ENCODE data around the gene COL12A1.
A peak's percentile ranks its signal among the peaks of the same experiment; 100 is the strongest.

COL12A1 gene

GRCh38 chr6:75183099-75183541, 22.7 kb downstream of the COL12A1 start:
- Histone ChIP-seq H3K36me3 (ENCODE audit: control insufficient read depth in 5 of 5, insufficient read depth in 5 of 5, low read length in 5 of 5) (peaks cover 0 to 17% (median 5%) of the 10 kb centered on the region in 5 donors), H3K9me3 (ENCODE audit: control insufficient read depth in 5 of 5, low read length in 5 of 5) (peaks cover 0 to 4% (median 0%) of the 10 kb centered on the region in 5 donors), H3K9ac (ENCODE audit: low read length in 5 of 5) (no peak overlapping the region), H3K4me3 (ENCODE audit: low read depth in 1 of 5, low read length in 5 of 5) (no peak overlapping the region), H3K4me1 (ENCODE audit: control insufficient read depth in 5 of 5, insufficient read depth in 5 of 5, low read length in 5 of 5) (peaks cover 0 to 12% (median 7%) of the 10 kb centered on the region in 5 donors), H3K27ac (ENCODE audit: low read depth, low read length) (peak overlapping the region; percentile 47), H3K27me3 (ENCODE audit: control insufficient read depth in 5 of 5, insufficient read depth in 4 of 5, low read length in 5 of 5) (no peaks in the 10 kb centered on the region)

DNA sequence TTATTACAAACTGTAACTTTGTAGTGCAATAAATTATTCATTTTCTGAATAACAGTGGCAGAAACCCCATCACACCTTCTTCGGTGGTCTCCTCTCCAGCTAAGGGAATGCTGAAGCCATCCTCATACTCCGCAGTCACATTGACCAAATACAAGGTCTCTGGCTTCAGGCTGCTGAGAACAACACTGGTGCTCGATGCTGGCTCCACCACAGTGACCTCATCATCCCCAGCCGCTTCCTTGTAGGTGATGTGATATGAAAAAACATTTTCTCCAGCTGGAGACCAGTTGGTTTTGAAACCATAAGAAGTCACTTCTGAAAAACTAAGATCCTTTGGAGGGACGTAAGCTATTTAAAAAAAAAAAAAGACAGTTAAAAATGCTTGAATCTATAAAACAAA, 25.0 kb downstream of the COL12A1 start:
- H3K4me3 ChIP-seq (ENCODE audit: low read depth in 1 of 5, low read length in 5 of 5) = no peak overlapping the region
- no peaks in the 10 kb centered on the region for H3K27me3 ChIP-seq (ENCODE audit: control insufficient read depth in 5 of 5, insufficient read depth in 4 of 5, low read length in 5 of 5)
- H3K9ac ChIP-seq (ENCODE audit: low read length in 5 of 5) = no peak overlapping the region
- no peak overlapping the region for H3K27ac ChIP-seq (ENCODE audit: low read depth, low read length)
- no peaks in the 10 kb centered on the region for H3K9me3 ChIP-seq (ENCODE audit: control insufficient read depth in 5 of 5, low read length in 5 of 5)
- peaks cover 0 to 18% (median 14%) of the 10 kb centered on the region in 5 donors for H3K36me3 ChIP-seq (ENCODE audit: control insufficient read depth in 5 of 5, insufficient read depth in 5 of 5, low read length in 5 of 5)
- H3K4me1 ChIP-seq (ENCODE audit: control insufficient read depth in 5 of 5, insufficient read depth in 5 of 5, low read length in 5 of 5) = peaks cover 0 to 12% (median 7%) of the 10 kb centered on the region in 5 donors

DNA sequence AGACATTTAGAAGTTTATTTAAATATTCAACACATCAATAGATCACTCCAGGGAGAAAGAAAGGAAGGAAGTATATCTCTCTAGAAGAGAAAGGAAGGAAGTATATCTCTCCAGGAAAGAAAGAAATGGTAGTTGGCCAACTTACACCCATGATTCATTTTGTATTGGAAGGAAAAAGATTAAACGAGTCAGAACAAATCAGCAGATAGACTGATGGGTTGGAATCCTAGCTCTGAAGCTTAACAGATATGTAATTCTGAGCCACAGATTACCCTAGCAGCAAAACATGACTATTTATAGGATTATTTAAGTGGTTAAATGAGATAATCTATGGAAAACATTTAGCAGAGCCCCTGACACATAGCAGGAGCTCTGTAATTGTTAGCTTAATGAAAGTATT, 27.1 kb downstream of the COL12A1 start:
- Histone ChIP-seq H3K36me3 (ENCODE audit: control insufficient read depth in 5 of 5, insufficient read depth in 5 of 5, low read length in 5 of 5) (peaks cover 0 to 23% (median 19%) of the 10 kb centered on the region in 5 donors), H3K27me3 (ENCODE audit: control insufficient read depth in 5 of 5, insufficient read depth in 4 of 5, low read length in 5 of 5) (no peaks in the 10 kb centered on the region), H3K4me1 (ENCODE audit: control insufficient read depth in 5 of 5, insufficient read depth in 5 of 5, low read length in 5 of 5) (peaks cover 0 to 12% (median 2%) of the 10 kb centered on the region in 5 donors), H3K27ac (ENCODE audit: low read depth, low read length) (no peak overlapping the region), H3K9ac (ENCODE audit: low read length in 5 of 5) (no peak overlapping the region), H3K4me3 (ENCODE audit: low read depth in 1 of 5, low read length in 5 of 5) (no peak overlapping the region), H3K9me3 (ENCODE audit: control insufficient read depth in 5 of 5, low read length in 5 of 5) (no peaks in the 10 kb centered on the region)

DNA sequence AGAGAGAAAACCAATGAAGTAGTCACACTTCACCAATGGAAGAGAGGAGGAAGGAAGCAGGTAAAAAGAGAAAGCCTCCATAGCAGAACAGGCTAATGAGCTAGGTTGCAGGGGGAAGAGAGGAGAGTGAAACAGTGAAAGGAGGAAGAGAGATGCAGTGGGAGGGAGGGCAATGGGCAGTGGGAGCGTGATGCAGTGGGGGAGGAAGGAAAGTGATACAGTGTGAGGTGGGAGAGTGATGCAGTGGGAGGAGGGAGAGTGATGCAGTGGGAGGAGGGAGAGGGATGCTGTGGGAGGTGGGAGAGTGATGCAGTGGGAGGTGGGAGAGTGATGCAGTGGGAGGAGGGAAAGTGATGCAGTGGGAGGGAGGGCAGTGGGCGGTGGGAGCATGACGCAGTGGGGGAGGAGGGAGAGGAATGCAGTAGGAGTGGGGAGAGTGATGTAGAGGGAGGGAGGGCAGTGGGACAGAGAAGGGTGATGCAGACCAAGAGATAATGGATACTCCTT, 29.7 kb downstream of the COL12A1 start:
- Histone ChIP-seq H3K4me3 (ENCODE audit: low read depth in 1 of 5, low read length in 5 of 5) (no peak overlapping the region), H3K27me3 (ENCODE audit: control insufficient read depth in 5 of 5, insufficient read depth in 4 of 5, low read length in 5 of 5) (no peaks in the 10 kb centered on the region), H3K27ac (ENCODE audit: low read depth, low read length) (no peak overlapping the region), H3K9ac (ENCODE audit: low read length in 5 of 5) (no peak overlapping the region), H3K9me3 (ENCODE audit: control insufficient read depth in 5 of 5, low read length in 5 of 5) (no peaks in the 10 kb centered on the region), H3K4me1 (ENCODE audit: control insufficient read depth in 5 of 5, insufficient read depth in 5 of 5, low read length in 5 of 5) (peaks cover 3 to 10% (median 9%) of the 10 kb centered on the region in 5 donors), H3K36me3 (ENCODE audit: control insufficient read depth in 5 of 5, insufficient read depth in 5 of 5, low read length in 5 of 5) (peaks cover 0 to 23% (median 19%) of the 10 kb centered on the region in 5 donors)

GRCh38 chr6:75171986-75172385, 33.9 kb downstream of the COL12A1 start:
- Histone ChIP-seq H3K4me3 (ENCODE audit: low read depth in 1 of 5, low read length in 5 of 5) (no peak overlapping the region), H3K9me3 (ENCODE audit: control insufficient read depth in 5 of 5, low read length in 5 of 5) (no peaks in the 10 kb centered on the region), H3K36me3 (ENCODE audit: control insufficient read depth in 5 of 5, insufficient read depth in 5 of 5, low read length in 5 of 5) (peaks cover 0 to 14% (median 8%) of the 10 kb centered on the region in 5 donors), H3K27me3 (ENCODE audit: control insufficient read depth in 5 of 5, insufficient read depth in 4 of 5, low read length in 5 of 5) (no peaks in the 10 kb centered on the region), H3K9ac (ENCODE audit: low read length in 5 of 5) (no peak overlapping the region), H3K27ac (ENCODE audit: low read depth, low read length) (peak overlapping the region; percentile 68), H3K4me1 (ENCODE audit: control insufficient read depth in 5 of 5, insufficient read depth in 5 of 5, low read length in 5 of 5) (peaks cover 3 to 36% (median 31%) of the 10 kb centered on the region in 5 donors)

GRCh38 chr6:75171567-75171966, 34.3 kb downstream of the COL12A1 start:
- Histone ChIP-seq H3K4me3 (ENCODE audit: low read depth in 1 of 5, low read length in 5 of 5) (no peak overlapping the region), H3K9ac (ENCODE audit: low read length in 5 of 5) (no peak overlapping the region), H3K27ac (ENCODE audit: low read depth, low read length) (peak overlapping the region; percentile 68), H3K4me1 (ENCODE audit: control insufficient read depth in 5 of 5, insufficient read depth in 5 of 5, low read length in 5 of 5) (peaks cover 3 to 39% (median 31%) of the 10 kb centered on the region in 5 donors), H3K36me3 (ENCODE audit: control insufficient read depth in 5 of 5, insufficient read depth in 5 of 5, low read length in 5 of 5) (peaks cover 0 to 14% (median 8%) of the 10 kb centered on the region in 5 donors), H3K27me3 (ENCODE audit: control insufficient read depth in 5 of 5, insufficient read depth in 4 of 5, low read length in 5 of 5) (no peaks in the 10 kb centered on the region), H3K9me3 (ENCODE audit: control insufficient read depth in 5 of 5, low read length in 5 of 5) (no peaks in the 10 kb centered on the region)

- H3K36me3 ChIP-seq (ENCODE audit: control insufficient read depth in 5 of 5, insufficient read depth in 5 of 5, low read length in 5 of 5) = peaks cover 0 to 8% (median 2%) of the 10 kb centered on the region in 5 donors
- H3K27ac ChIP-seq (ENCODE audit: low read depth, low read length) = peak overlapping the region; percentile 68
- H3K4me1 ChIP-seq (ENCODE audit: control insufficient read depth in 5 of 5, insufficient read depth in 5 of 5, low read length in 5 of 5) = peaks cover 3 to 39% (median 31%) of the 10 kb centered on the region in 5 donors
- H3K4me3 ChIP-seq (ENCODE audit: low read depth in 1 of 5, low read length in 5 of 5) = no peak overlapping the region
- no peaks in the 10 kb centered on the region for H3K9me3 ChIP-seq (ENCODE audit: control insufficient read depth in 5 of 5, low read length in 5 of 5)
- no peaks in the 10 kb centered on the region for H3K27me3 ChIP-seq (ENCODE audit: control insufficient read depth in 5 of 5, insufficient read depth in 4 of 5, low read length in 5 of 5)
- H3K9ac ChIP-seq (ENCODE audit: low read length in 5 of 5) = no peak overlapping the region
Observed at GRCh38 chr6:75170691-75171560, 34.9 kb downstream of the COL12A1 start.

DNA sequence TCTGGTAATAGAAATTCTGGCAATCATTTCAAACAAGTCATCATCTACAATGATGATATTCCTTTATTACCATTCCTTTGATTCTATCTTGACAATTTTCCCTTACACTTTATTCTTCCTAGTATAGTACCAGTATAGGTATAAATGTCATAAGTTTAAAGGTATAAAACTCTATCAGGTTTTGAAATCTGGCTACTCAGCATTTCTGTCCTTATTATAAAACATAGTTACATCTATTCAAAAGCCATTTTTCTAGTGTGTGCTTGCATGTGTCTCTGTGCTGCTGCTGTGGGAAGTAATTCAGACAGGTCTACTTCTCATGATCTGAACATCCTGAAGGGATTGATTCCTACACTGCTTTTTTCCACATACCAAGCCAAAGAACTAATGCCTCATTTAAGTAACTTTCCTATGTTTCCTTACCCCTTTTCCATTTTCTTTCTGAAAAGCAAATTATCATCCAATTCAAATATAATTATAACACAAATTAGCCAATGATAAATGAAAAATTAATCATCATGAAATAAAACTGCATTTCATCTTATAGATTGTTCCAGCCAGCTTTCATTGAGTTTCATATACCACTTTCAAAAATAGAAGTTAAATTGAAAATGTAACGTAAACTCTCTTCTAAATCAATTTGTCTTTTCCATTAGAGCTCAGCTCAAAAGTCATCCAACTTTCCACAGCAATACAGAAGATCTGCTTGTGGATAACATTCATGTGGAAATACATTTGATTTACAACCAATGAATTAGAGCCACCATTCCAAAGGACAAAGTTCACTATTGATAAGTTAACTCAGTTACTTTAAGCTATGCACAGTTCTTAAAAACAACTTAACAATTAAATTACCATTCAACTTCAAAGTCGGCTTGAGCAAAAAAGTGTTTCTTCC, 35.9 kb downstream of the COL12A1 start:
- peak overlapping the region; percentile 68 for H3K27ac ChIP-seq (ENCODE audit: low read depth, low read length)
- H3K4me3 ChIP-seq (ENCODE audit: low read depth in 1 of 5, low read length in 5 of 5) = no peak overlapping the region
- H3K9ac ChIP-seq (ENCODE audit: low read length in 5 of 5) = no peak overlapping the region
- H3K27me3 ChIP-seq (ENCODE audit: control insufficient read depth in 5 of 5, insufficient read depth in 4 of 5, low read length in 5 of 5) = no peaks in the 10 kb centered on the region
- no peaks in the 10 kb centered on the region for H3K9me3 ChIP-seq (ENCODE audit: control insufficient read depth in 5 of 5, low read length in 5 of 5)
- H3K36me3 ChIP-seq (ENCODE audit: control insufficient read depth in 5 of 5, insufficient read depth in 5 of 5, low read length in 5 of 5) = peaks cover 0 to 8% (median under 1%) of the 10 kb centered on the region in 5 donors
- peaks cover 3 to 39% (median 31%) of the 10 kb centered on the region in 5 donors for H3K4me1 ChIP-seq (ENCODE audit: control insufficient read depth in 5 of 5, insufficient read depth in 5 of 5, low read length in 5 of 5)

DNA sequence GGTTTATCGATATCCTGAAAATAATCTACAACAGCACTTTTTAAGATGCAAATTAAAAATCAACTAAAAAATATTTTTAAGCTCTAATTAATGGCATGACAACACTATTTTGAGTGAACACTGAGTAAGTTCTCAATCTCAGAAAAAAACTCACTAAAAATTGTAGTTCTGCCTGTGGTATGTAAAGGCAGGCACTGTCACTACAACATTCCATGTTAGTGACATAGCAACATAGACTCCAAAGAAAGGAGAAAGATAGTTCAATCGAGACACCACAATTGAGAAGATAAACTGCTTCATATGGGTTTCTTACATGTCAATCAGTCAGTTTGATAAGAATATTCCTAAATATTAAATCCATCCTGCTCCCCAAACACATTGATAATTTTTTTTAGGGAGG, 38.0 kb downstream of the COL12A1 start:
- Histone ChIP-seq H3K36me3 (ENCODE audit: control insufficient read depth in 5 of 5, insufficient read depth in 5 of 5, low read length in 5 of 5) (peaks cover 0 to 3% (median 0%) of the 10 kb centered on the region in 5 donors), H3K27me3 (ENCODE audit: control insufficient read depth in 5 of 5, insufficient read depth in 4 of 5, low read length in 5 of 5) (no peaks in the 10 kb centered on the region), H3K4me3 (ENCODE audit: low read depth in 1 of 5, low read length in 5 of 5) (no peak overlapping the region), H3K4me1 (ENCODE audit: control insufficient read depth in 5 of 5, insufficient read depth in 5 of 5, low read length in 5 of 5) (peaks cover 3 to 39% (median 31%) of the 10 kb centered on the region in 5 donors), H3K27ac (ENCODE audit: low read depth, low read length) (no peak overlapping the region), H3K9me3 (ENCODE audit: control insufficient read depth in 5 of 5, low read length in 5 of 5) (no peaks in the 10 kb centered on the region), H3K9ac (ENCODE audit: low read length in 5 of 5) (no peak overlapping the region)
